ENCODE data around the gene COQ8B. TPM values are rescaled to one million over a fixed set of nuclear protein-coding genes. Genes with fewer than 3 reads are reported as not detected.

Gene COQ8B
- total RNA-seq, 1 donor from 2014 or later: 49.9 TPM

DNA sequence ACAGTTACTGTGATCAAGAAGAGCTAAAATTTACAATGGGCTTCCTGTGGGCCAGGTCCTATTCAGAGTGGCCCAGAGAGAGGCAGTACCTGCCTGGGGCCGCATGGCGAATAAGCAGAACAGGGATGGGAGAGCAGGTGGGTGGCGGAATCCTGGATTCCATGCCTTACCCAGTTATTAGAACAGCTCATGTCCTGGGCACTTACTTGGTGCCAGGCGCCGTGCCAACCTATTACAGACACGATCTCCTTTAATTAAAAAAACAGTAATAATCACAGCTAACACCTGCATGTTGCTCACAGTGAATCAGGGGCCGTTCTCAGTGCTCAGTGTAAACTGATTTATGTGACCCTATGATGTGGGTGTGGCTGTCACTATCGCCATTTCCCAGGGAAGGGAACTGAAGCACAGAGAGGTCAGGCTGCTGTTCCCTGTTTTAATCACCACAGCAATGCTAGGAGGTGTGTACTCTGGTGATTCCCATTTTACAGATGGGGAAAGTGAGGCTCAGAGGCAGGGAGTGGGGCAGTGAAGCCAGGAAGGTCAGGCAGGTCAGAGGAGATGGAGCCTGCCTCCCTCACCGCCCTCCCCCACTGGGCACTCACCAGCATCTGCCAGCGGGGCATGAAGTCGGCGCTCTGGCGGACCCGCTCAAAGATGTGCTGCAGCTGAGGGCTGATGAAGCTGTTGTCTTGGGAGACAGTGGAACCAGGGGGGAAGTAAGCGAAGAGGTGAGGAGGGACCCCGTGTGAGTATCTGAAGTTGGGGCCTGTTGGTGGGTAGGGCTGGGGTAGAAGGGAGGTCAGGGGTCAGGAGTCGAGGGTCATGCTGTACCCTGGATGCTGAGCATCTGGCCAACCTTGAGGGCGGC, 12.0 kb downstream of the COQ8B start:
- H3K27ac Mint-ChIP-seq (ENCODE audit: unreplicated experiment): peak overlapping the region; percentile 22
- H3K27me3 Mint-ChIP-seq (ENCODE audit: unreplicated experiment): peaks cover 2% of the 10 kb centered on the region
- peak overlapping the region; percentile 49 for H3K4me3 Mint-ChIP-seq (ENCODE audit: unreplicated experiment)
- H3K36me3 Mint-ChIP-seq (ENCODE audit: unreplicated experiment): peaks cover 5% of the 10 kb centered on the region
- no peak for DNase-seq
- H3K4me1 Mint-ChIP-seq (ENCODE audit: low read depth, unreplicated experiment): peaks cover 11% of the 10 kb centered on the region
- TF ChIP-seq, protein P1, sequence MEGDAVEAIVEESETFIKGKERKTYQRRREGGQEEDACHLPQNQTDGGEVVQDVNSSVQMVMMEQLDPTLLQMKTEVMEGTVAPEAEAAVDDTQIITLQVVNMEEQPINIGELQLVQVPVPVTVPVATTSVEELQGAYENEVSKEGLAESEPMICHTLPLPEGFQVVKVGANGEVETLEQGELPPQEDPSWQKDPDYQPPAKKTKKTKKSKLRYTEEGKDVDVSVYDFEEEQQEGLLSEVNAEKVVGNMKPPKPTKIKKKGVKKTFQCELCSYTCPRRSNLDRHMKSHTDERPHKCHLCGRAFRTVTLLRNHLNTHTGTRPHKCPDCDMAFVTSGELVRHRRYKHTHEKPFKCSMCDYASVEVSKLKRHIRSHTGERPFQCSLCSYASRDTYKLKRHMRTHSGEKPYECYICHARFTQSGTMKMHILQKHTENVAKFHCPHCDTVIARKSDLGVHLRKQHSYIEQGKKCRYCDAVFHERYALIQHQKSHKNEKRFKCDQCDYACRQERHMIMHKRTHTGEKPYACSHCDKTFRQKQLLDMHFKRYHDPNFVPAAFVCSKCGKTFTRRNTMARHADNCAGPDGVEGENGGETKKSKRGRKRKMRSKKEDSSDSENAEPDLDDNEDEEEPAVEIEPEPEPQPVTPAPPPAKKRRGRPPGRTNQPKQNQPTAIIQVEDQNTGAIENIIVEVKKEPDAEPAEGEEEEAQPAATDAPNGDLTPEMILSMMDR (IDR thresholded peaks at IDR 0.05; ENCODE audit: partially characterized antibody, unreplicated experiment): no peak
- H3K9me3 Mint-ChIP-seq (ENCODE audit: unreplicated experiment): peaks cover 3% of the 10 kb centered on the region

DNA sequence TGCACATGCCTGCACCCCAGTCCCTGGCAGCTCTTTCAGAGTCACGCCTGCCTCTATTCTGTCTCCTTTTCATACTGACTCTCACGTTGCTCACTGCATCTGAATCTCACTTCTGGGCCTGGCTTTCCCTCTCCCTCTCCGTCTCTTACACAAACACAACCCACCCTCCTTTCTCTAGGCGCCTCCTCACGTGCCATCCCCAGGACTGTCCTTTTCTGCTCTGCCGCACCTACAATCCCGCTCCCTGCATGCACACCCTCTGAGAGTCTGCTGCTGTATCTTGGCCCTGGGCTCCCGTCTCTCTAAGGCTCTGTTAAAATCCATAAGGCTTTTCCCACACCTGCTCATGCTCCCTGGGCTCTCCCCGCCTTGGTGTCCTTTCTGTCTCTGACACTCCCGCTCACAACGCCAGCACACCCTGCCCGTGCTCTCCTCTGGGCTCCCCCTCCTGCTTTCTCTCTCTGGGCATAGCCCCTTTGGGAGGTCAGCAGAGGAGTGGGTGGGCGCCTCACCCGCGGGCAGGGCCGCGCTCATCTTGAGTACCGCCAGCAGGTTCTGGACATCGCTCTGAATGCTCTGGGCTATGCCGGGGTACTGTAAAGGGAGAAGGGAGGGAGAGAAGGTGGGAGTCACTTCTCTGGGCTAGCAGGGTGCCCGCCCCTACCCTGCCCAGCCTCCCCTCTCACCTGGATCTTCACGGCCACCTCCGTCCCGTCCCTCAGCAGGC, 13.5 kb downstream of the COQ8B start:
- no peak for DNase-seq
- Mint-ChIP-seq H3K4me3 (ENCODE audit: unreplicated experiment) (peak overlapping the region; percentile 49), H3K27me3 (ENCODE audit: unreplicated experiment) (peaks cover 2% of the 10 kb centered on the region), H3K4me1 (ENCODE audit: low read depth, unreplicated experiment) (peaks cover 11% of the 10 kb centered on the region), H3K36me3 (ENCODE audit: unreplicated experiment) (peaks cover 5% of the 10 kb centered on the region), H3K9me3 (ENCODE audit: unreplicated experiment) (peaks cover 3% of the 10 kb centered on the region), H3K27ac (ENCODE audit: unreplicated experiment) (peak overlapping the region; percentile 73)
- TF ChIP-seq, protein P1 (IDR thresholded peaks at IDR 0.05; ENCODE audit: partially characterized antibody, unreplicated experiment): no peak

DNA sequence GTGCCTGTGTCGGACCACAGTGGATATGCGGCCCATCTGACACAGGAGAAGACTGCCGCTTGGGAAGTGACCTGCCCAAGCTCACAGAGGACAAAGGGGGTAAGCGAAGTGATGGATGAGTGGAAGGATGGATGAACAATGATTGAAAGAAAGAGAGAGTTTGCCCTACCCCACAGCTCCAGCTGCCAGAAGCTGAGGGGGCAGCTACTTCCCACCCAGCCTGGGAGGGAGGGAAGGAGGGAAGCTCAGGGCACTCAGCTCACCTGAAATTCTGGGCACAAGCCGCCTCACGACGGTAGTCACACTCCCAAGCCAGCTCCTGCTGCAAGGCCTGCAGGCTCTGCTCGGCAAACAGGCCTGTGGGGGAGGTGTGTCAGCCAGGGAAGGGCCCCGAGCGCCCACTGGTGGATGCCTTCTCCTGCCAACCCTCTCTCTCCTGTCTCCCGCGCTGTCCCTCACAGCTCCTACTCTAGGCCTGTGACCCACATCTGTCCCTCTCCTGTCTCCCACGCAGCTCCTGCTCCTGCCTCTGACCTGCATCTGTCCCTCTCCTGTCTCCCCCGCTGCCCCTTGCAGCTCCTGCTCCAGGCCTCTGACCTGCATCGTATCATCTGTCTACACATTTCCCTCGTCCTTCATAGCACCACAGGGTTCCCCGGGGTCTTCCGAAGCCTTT, 14.2 kb downstream of the COQ8B start:
- Mint-ChIP-seq H3K4me3 (ENCODE audit: unreplicated experiment) (peak overlapping the region; percentile 25), H3K4me1 (ENCODE audit: low read depth, unreplicated experiment) (peaks cover 11% of the 10 kb centered on the region), H3K36me3 (ENCODE audit: unreplicated experiment) (peaks cover 5% of the 10 kb centered on the region), H3K27ac (ENCODE audit: unreplicated experiment) (peak overlapping the region; percentile 82), H3K9me3 (ENCODE audit: unreplicated experiment) (peaks cover 3% of the 10 kb centered on the region), H3K27me3 (ENCODE audit: unreplicated experiment) (peaks cover 2% of the 10 kb centered on the region)
- TF ChIP-seq, protein P1 (IDR thresholded peaks at IDR 0.05; ENCODE audit: partially characterized antibody, unreplicated experiment): peak; percentile 23
- peak; percentile 87 for DNase-seq

DNA sequence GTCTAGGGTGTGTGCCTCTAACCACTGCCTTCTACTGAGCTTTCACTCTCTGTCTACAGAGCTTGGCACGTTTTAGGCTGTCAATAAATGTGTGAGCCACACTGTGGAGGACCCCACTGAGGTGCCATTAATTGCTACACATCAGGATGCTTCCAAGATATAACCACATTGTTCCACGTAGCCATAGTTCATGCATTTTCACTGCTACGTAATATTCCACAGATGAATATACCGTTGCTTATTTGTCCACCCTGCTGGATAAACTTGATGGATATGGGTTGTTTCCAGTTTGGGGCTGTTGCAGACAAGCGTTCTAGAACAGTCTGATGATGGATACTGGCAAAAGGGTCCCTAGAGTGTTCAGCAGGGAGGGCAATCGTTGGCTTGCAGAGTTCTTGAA, 14.9 kb downstream of the COQ8B start:
- Mint-ChIP-seq H3K36me3 (ENCODE audit: unreplicated experiment) (peaks cover 5% of the 10 kb centered on the region), H3K27ac (ENCODE audit: unreplicated experiment) (peak overlapping the region; percentile 82), H3K4me1 (ENCODE audit: low read depth, unreplicated experiment) (peaks cover 12% of the 10 kb centered on the region), H3K27me3 (ENCODE audit: unreplicated experiment) (peaks cover 2% of the 10 kb centered on the region), H3K4me3 (ENCODE audit: unreplicated experiment) (no peak overlapping the region), H3K9me3 (ENCODE audit: unreplicated experiment) (peaks cover 3% of the 10 kb centered on the region)
- no peak for DNase-seq
- TF ChIP-seq, protein P1 (IDR thresholded peaks at IDR 0.05; ENCODE audit: partially characterized antibody, unreplicated experiment): no peak
